Neutrophil (primary cell): Measurements from ENCODE around the gene NDUFAB1.

Experiments used
- H3K27ac ChIP-seq: fragments of 200-600 bp; sonication (generic); 2 replicates; pipeline ENCODE4 v1.5.1; 2016; ENCODE audit warnings: mild to moderate bottlenecking, moderate library complexity
- H3K27me3 ChIP-seq: fragments of 200-600 bp; sonication (generic); 2 replicates; pipeline ENCODE4 v1.6.0; 2016; ENCODE audit warnings: mild to moderate bottlenecking
- H3K36me3 ChIP-seq: fragments of 200-600 bp; sonication (generic); 2 replicates; pipeline ENCODE4 v1.5.1; 2017
- H3K4me1 ChIP-seq, 2 experiments: fragments of 200-600 bp in 1 of 2; sonication (generic) in 1 of 2; 1 replicate in 1 of 2; 2 replicates in 1 of 2; pipeline versions ENCODE4 v1.5.1 to v1.6.1; 2013 to 2016; ENCODE audit warnings: low read depth in 1 of 2, low read length in 1 of 2, mild to moderate bottlenecking in 1 of 2, moderate library complexity in 1 of 2; ENCODE audit not compliant: control insufficient read depth in 1 of 2, insufficient read depth in 1 of 2
- H3K4me3 ChIP-seq, 2 experiments: fragments of 200-600 bp in 1 of 2; sonication (generic) in 1 of 2; 1 replicate in 1 of 2; 2 replicates in 1 of 2; pipeline ENCODE4 v1.5.1; 2013 to 2016; ENCODE audit warnings: low read depth in 1 of 2, low read length in 1 of 2, mild to moderate bottlenecking in 1 of 2, moderate library complexity in 1 of 2
- H3K9me3 ChIP-seq: fragments of 200-600 bp; sonication (generic); 2 replicates; pipeline ENCODE4 v1.5.1; 2016
- TF ChIP-seq, protein P1 (sequence below): fragments of 200-600 bp; sonication (generic); IDR thresholded peaks from 2 replicates; pipeline ENCODE4 v1.5.1; 2016; ENCODE audit warnings: antibody characterized with exemption

NDUFAB1 gene

GRCh38 chr16:23534868-23535860 lies 61.0 kb downstream of the NDUFAB1 start:
- no peaks in the 10 kb centered on the region for H3K36me3 ChIP-seq

DNA sequence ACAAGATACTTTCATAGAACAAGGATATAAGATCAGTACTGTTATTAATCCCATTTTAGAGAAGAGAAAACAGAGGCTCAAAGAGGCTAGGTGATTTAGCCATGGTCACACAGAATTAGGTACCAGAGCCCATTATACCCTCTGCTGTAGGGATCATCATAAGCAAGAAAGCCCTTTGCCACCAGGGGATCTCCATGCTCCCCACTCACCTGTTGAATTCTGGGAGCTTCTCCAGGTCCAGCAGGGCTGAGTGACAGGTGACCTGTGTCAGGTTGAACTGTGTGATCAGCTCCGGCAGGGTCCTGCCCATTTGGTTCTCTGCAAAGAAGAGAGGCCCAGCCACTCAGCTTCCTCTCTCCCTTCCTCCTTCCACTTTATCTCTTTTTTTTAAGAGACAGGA lies 63.7 kb downstream of the NDUFAB1 start:
- no peak overlapping the region for H3K4me3 ChIP-seq
- H3K36me3 ChIP-seq = no peaks in the 10 kb centered on the region
- no peak overlapping the region for H3K27ac ChIP-seq
- H3K9me3 ChIP-seq = no peaks in the 10 kb centered on the region
- no peaks in the 10 kb centered on the region for H3K27me3 ChIP-seq
- TF ChIP-seq, protein P1, sequence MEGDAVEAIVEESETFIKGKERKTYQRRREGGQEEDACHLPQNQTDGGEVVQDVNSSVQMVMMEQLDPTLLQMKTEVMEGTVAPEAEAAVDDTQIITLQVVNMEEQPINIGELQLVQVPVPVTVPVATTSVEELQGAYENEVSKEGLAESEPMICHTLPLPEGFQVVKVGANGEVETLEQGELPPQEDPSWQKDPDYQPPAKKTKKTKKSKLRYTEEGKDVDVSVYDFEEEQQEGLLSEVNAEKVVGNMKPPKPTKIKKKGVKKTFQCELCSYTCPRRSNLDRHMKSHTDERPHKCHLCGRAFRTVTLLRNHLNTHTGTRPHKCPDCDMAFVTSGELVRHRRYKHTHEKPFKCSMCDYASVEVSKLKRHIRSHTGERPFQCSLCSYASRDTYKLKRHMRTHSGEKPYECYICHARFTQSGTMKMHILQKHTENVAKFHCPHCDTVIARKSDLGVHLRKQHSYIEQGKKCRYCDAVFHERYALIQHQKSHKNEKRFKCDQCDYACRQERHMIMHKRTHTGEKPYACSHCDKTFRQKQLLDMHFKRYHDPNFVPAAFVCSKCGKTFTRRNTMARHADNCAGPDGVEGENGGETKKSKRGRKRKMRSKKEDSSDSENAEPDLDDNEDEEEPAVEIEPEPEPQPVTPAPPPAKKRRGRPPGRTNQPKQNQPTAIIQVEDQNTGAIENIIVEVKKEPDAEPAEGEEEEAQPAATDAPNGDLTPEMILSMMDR = no peak
- H3K4me1 ChIP-seq = peaks cover 21 to 23% of the 10 kb centered on the region in 2 experiments

More at GRCh38 chr16:23534868-23535860, 61.0 kb downstream of the NDUFAB1 start:
- no peaks in the 10 kb centered on the region for H3K9me3 ChIP-seq
- TF ChIP-seq, protein P1 = no peak
- no peak overlapping the region for H3K4me3 ChIP-seq
- no peaks in the 10 kb centered on the region for H3K27me3 ChIP-seq
- peaks cover 0 to under 1% of the 10 kb centered on the region in 2 experiments for H3K4me1 ChIP-seq
- H3K27ac ChIP-seq = no peak overlapping the region
